AG10803 (cell line): ENCODE measurements around the gene LRTM1.
A peak's percentile ranks its signal among the peaks of the same experiment; 100 is the strongest.

Source experiments
- DNase-seq: peaks from one replicate; pipeline ENCODE4 v3.0.0; 2010; ENCODE audit warnings: low read depth
- H3K4me3 ChIP-seq: 2 replicates; pipeline ENCODE4 v1.5.1; 2011; ENCODE audit warnings: mild to moderate bottlenecking, low read length, control low read depth
- CTCF ChIP-seq: conservative IDR thresholded peaks from 2 replicates; pipeline ENCODE4 v1.5.1; 2011; ENCODE audit warnings: mild to moderate bottlenecking, low read length, control low read depth, inconsistent platforms

The LRTM1 gene

GRCh38 chr3:54928046-54928770 lies at the start of gene LRTM1:
Gene LRTM1, minus strand, starts transcription at chr3:54928059. Its CDS starts 148 bp downstream, at chr3:54927911.
- TF ChIP-seq CTCF, result no peak
- no peak for DNase-seq
- no peak within 1 kb of the TSS for H3K4me3 ChIP-seq

- H3K4me3 ChIP-seq, result no peak overlapping the region
- TF ChIP-seq CTCF, result no peak
- DNase-seq, result no peak
Measured at GRCh38 chr3:54977439-54977838, 49.6 kb upstream of the LRTM1 start.

- no peak for TF ChIP-seq CTCF
- peak; percentile 34 for DNase-seq
- no peak overlapping the region for H3K4me3 ChIP-seq
Measured at GRCh38 chr3:54970895-54971294, 43.0 kb upstream of the LRTM1 start.

GRCh38 chr3:54969652-54970051 lies 41.8 kb upstream of the LRTM1 start:
- DNase-seq, result no peak
- TF ChIP-seq CTCF, result no peak

GRCh38 chr3:54968546-54969172 lies 40.8 kb upstream of the LRTM1 start:
- no peak for TF ChIP-seq CTCF
- peak; percentile 60 for DNase-seq

More at GRCh38 chr3:54969652-54970051, 41.8 kb upstream of the LRTM1 start:
- H3K4me3 ChIP-seq, result no peak overlapping the region

GRCh38 chr3:54967731-54968161 lies 39.9 kb upstream of the LRTM1 start:
- TF ChIP-seq CTCF, result no peak
- peak; percentile 73 for DNase-seq
- H3K4me3 ChIP-seq, result no peak overlapping the region

More at GRCh38 chr3:54968546-54969172, 40.8 kb upstream of the LRTM1 start:
- no peak overlapping the region for H3K4me3 ChIP-seq

- TF ChIP-seq CTCF, result no peak
- no peak for DNase-seq
- H3K4me3 ChIP-seq, result no peak overlapping the region
Measured at GRCh38 chr3:54966979-54967378, 39.1 kb upstream of the LRTM1 start.
